ENCODE data around the gene IL12RB1.
A peak's percentile ranks its signal among the peaks of the same experiment; 100 is the strongest.
"Not testable (repeated sequence)": the region's sequence is repeated elsewhere in the genome, so short reads cannot be mapped to it uniquely, and the experiment has no call there.

IL12RB1 gene

DNA sequence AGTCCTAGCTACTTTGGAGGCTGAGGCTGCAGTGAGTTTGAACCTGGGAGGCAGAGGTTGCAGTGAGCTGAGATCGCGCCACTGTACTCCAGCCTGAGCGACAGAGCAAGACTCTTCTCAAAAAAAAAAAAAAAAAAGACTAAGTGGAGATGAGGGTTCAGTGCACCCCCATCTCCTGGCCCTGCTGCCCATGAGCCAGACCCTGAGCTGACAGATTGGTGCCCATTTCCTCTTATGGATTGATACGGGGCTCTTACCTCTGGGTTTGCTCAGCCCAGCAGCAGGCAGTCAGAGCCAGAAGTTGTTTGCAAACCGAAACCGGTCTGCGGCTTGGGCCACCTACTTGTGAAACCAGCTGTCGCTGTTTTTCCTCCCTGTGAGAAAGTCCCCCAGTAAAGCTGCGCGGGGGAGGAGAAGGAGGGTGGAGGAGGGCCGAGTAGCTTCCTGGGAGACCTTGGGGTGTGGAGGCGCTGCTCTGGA lies 41.9 kb downstream of the IL12RB1 start:
- TF ChIP-seq EZH2phosphoT487 (IDR thresholded peaks at IDR 0.05; ENCODE audit: borderline replicate concordance, low read length), result no peak
- TF ChIP-seq, protein P1, sequence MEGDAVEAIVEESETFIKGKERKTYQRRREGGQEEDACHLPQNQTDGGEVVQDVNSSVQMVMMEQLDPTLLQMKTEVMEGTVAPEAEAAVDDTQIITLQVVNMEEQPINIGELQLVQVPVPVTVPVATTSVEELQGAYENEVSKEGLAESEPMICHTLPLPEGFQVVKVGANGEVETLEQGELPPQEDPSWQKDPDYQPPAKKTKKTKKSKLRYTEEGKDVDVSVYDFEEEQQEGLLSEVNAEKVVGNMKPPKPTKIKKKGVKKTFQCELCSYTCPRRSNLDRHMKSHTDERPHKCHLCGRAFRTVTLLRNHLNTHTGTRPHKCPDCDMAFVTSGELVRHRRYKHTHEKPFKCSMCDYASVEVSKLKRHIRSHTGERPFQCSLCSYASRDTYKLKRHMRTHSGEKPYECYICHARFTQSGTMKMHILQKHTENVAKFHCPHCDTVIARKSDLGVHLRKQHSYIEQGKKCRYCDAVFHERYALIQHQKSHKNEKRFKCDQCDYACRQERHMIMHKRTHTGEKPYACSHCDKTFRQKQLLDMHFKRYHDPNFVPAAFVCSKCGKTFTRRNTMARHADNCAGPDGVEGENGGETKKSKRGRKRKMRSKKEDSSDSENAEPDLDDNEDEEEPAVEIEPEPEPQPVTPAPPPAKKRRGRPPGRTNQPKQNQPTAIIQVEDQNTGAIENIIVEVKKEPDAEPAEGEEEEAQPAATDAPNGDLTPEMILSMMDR (IDR thresholded peaks at IDR 0.05; ENCODE audit: low read depth, low read length, poor library complexity, severe bottlenecking), result no peak
- Histone ChIP-seq H3K9me2 (replicated peaks; ENCODE audit: control insufficient read depth, low read length) (no peaks in the 10 kb centered on the region), H3K27ac (ENCODE audit: low read depth, low read length) (peak overlapping the region; percentile 22), H3K4me1 (ENCODE audit: control insufficient read depth, low read length) (peaks cover 23% of the 10 kb centered on the region), H3K36me3 (ENCODE audit: control insufficient read depth, low read length) (no peaks in the 10 kb centered on the region), H3K27me3 (ENCODE audit: control insufficient read depth, low read length) (0 out of 2 replicates have a peak, but pooled peaks cover 2% of the 10 kb centered on the region), H3K9me3 (ENCODE audit: control insufficient read depth, insufficient read depth, low read length) (no peaks in the 10 kb centered on the region), H3K4me2 (ENCODE audit: low read length) (peak overlapping the region; percentile 79), H3F3A (ENCODE audit: control insufficient read depth, insufficient read depth) (peaks cover 5% of the 10 kb centered on the region; the same call in 1 of the 2 replicates), H4K20me1 (ENCODE audit: control insufficient read depth, insufficient read depth, low read depth, low read length) (no peaks in the 10 kb centered on the region), H3K79me2 (ENCODE audit: control insufficient read depth, low read length) (no peaks in the 10 kb centered on the region), H3K4me3 (ENCODE audit: low read length) (peak overlapping the region; percentile 52)

DNA sequence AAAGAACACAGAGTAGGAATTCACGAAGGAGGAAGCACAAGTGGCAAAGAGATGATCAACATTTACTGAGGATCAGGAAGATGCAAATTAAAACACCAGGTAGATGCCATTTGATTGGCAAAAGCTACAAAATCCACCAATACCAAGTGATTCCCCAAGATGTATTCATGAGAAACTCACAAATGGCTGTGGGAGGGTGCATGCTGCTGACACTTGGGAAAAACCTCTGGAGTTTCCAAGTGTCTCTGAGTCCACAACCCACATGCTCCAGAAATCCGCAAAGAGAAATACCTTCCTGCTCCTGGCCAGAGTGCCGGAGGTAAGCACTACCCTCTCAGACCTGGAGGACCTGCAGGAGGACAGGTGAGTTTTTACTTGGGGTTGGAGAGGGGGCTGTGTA lies 43.1 kb downstream of the IL12RB1 start:
- H3K4me2 ChIP-seq (ENCODE audit: low read length), result no peak overlapping the region
- TF ChIP-seq, protein P1 (IDR thresholded peaks at IDR 0.05; ENCODE audit: low read depth, low read length, poor library complexity, severe bottlenecking), result no peak
- peaks cover 23% of the 10 kb centered on the region for H3K4me1 ChIP-seq (ENCODE audit: control insufficient read depth, low read length)
- H3K27me3 ChIP-seq (ENCODE audit: control insufficient read depth, low read length), result 0 out of 2 replicates have a peak, but pooled peaks cover 2% of the 10 kb centered on the region
- H3K79me2 ChIP-seq (ENCODE audit: control insufficient read depth, low read length), result no peaks in the 10 kb centered on the region
- H3K27ac ChIP-seq (ENCODE audit: low read depth, low read length), result no peak overlapping the region
- H3K9me2 ChIP-seq (replicated peaks; ENCODE audit: control insufficient read depth, low read length), result no peaks in the 10 kb centered on the region
- no peaks in the 10 kb centered on the region for H3K9me3 ChIP-seq (ENCODE audit: control insufficient read depth, insufficient read depth, low read length)
- H3K4me3 ChIP-seq (ENCODE audit: low read length), result no peak overlapping the region
- no peaks in the 10 kb centered on the region for H3K36me3 ChIP-seq (ENCODE audit: control insufficient read depth, low read length)
- peaks cover 5% of the 10 kb centered on the region; the same call in 1 of the 2 replicates for H3F3A ChIP-seq (ENCODE audit: control insufficient read depth, insufficient read depth)
- H4K20me1 ChIP-seq (ENCODE audit: control insufficient read depth, insufficient read depth, low read depth, low read length), result no peaks in the 10 kb centered on the region

DNA sequence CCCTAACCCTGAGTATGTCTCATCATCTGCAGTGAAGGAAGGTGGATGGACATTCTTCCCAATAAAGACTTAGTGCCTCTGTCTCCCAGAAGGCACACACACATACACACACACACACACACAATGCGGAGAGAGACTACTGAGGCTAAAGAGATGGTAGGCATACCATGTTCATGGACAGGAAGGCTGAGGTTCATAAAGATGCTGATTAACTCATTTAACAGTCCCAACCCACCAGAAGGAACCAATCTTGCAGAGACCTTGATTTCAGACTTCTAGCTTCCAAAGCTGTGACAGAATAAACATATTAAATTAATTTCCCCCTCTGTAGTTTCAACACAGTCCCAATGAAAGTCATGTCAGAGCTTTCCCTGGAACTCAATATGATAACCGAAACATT lies 45.7 kb downstream of the IL12RB1 start:
- Histone ChIP-seq H3K9me3 (ENCODE audit: control insufficient read depth, insufficient read depth, low read length) (no peaks in the 10 kb centered on the region), H3K36me3 (ENCODE audit: control insufficient read depth, low read length) (no peaks in the 10 kb centered on the region), H3K9me2 (replicated peaks; ENCODE audit: control insufficient read depth, low read length) (no peaks in the 10 kb centered on the region), H3K27ac (ENCODE audit: low read depth, low read length) (no peak overlapping the region), H4K20me1 (ENCODE audit: control insufficient read depth, insufficient read depth, low read depth, low read length) (no peaks in the 10 kb centered on the region), H3K4me2 (ENCODE audit: low read length) (no peak overlapping the region), H3K27me3 (ENCODE audit: control insufficient read depth, low read length) (0 out of 2 replicates have a peak, but pooled peaks cover 2% of the 10 kb centered on the region), H3K79me2 (ENCODE audit: control insufficient read depth, low read length) (no peaks in the 10 kb centered on the region), H3F3A (ENCODE audit: control insufficient read depth, insufficient read depth) (peaks cover 5% of the 10 kb centered on the region; the same call in 1 of the 2 replicates), H3K4me3 (ENCODE audit: low read length) (no peak overlapping the region), H3K4me1 (ENCODE audit: control insufficient read depth, low read length) (peaks cover 23% of the 10 kb centered on the region)
- no peak for TF ChIP-seq EZH2phosphoT487 (IDR thresholded peaks at IDR 0.05; ENCODE audit: borderline replicate concordance, low read length)
- TF ChIP-seq, protein P1 (IDR thresholded peaks at IDR 0.05; ENCODE audit: low read depth, low read length, poor library complexity, severe bottlenecking), result no peak

DNA sequence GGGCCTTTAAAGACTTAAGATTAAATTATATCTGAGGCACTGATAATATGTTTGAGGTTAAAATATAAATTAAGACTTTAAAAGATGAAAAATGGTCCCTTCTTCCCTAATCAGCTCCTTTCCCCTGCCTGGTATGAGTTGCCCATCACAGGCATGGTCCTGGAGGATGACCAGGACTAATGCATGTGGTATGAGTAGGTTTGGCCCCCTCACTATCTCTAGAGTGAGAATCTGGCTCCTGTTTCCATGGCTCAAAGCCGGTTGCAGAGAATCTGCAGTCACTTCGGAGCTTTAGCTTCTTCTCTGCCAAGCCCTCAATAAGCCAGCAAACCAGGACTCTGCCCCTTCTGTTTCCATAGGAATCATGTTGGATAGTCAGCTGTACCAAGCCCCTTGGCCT lies 54.6 kb downstream of the IL12RB1 start:
- not testable (repeated sequence) for H3K27ac ChIP-seq (ENCODE audit: low read depth, low read length); H3K4me3 ChIP-seq (ENCODE audit: low read length)

DNA sequence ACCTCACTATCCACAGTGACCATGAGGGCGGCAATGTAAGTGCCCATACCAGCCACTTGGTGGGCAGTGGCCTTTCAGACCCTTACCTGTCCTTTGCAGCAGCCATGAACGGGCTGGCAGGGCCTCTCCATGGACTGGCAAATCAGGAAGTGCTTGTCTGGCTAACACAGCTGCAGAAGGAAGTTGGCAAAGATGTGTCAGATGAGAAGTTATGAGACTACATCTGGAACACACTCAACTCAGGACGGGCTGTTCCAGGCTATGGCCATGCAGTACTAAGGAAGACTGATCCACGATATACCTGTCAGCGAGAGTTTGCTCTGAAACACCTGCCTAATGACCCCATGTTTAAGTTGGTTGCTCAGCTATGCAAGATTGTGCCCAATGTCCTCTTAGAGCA lies 55.3 kb downstream of the IL12RB1 start:
- H3K4me3 ChIP-seq (ENCODE audit: low read length); H3K9me3 ChIP-seq (ENCODE audit: control insufficient read depth, insufficient read depth, low read length); H3K36me3 ChIP-seq (ENCODE audit: control insufficient read depth, low read length); H3K27me3 ChIP-seq (ENCODE audit: control insufficient read depth, low read length); H3F3A ChIP-seq (ENCODE audit: control insufficient read depth, insufficient read depth); H4K20me1 ChIP-seq (ENCODE audit: control insufficient read depth, insufficient read depth, low read depth, low read length); H3K4me2 ChIP-seq (ENCODE audit: low read length); H3K4me1 ChIP-seq (ENCODE audit: control insufficient read depth, low read length); H3K79me2 ChIP-seq (ENCODE audit: control insufficient read depth, low read length); H3K27ac ChIP-seq (ENCODE audit: low read depth, low read length); H3K9me2 ChIP-seq (replicated peaks; ENCODE audit: control insufficient read depth, low read length): not testable (repeated sequence)

More for the DNA sequence above, 54.6 kb downstream of the IL12RB1 start:
- H3F3A ChIP-seq (ENCODE audit: control insufficient read depth, insufficient read depth); H4K20me1 ChIP-seq (ENCODE audit: control insufficient read depth, insufficient read depth, low read depth, low read length); H3K9me3 ChIP-seq (ENCODE audit: control insufficient read depth, insufficient read depth, low read length); H3K4me1 ChIP-seq (ENCODE audit: control insufficient read depth, low read length); H3K9me2 ChIP-seq (replicated peaks; ENCODE audit: control insufficient read depth, low read length); H3K27me3 ChIP-seq (ENCODE audit: control insufficient read depth, low read length); H3K79me2 ChIP-seq (ENCODE audit: control insufficient read depth, low read length); H3K36me3 ChIP-seq (ENCODE audit: control insufficient read depth, low read length); H3K4me2 ChIP-seq (ENCODE audit: low read length): not testable (repeated sequence)
